Natural killer cell (primary cell): ENCODE data around the gene MMP11. TPM values are rescaled to one million over a fixed set of nuclear protein-coding genes. Genes with fewer than 3 reads are reported as not detected.

Source experiments
- ATAC-seq, 3 donors: fragments of 150-1000 bp in 2 of 3; fragments of 200-7000 bp in 1 of 3; cut with Tn5 transposase; 1 replicate in 1 of 3; 2 replicates in 2 of 3; pipeline ENCODE4 v1.10.0; 2021; ENCODE audit warnings: mild to moderate bottlenecking in 2 of 3, moderate library complexity in 2 of 3
- DNase-seq, 2 donors: peaks; one replicate each; pipeline versions ENCODE4 v3.0.0 to v3.0.0-alpha.2; 2013 to 2021; ENCODE audit warnings: mixed read lengths in 1 of 2
- H3K27ac ChIP-seq: one replicate; pipeline ENCODE4 v1.5.1; 2013; ENCODE audit warnings: mild to moderate bottlenecking, low read length
- H3K27me3 ChIP-seq: one replicate; pipeline ENCODE4 v1.6.1; 2013; ENCODE audit warnings: low read length; ENCODE audit not compliant: control insufficient read depth, insufficient read depth
- H3K36me3 ChIP-seq: one replicate; pipeline ENCODE4 v1.6.1; 2013; ENCODE audit warnings: low read length; ENCODE audit not compliant: control insufficient read depth, insufficient read depth
- H3K4me1 ChIP-seq: one replicate; pipeline ENCODE4 v1.6.1; 2013; ENCODE audit warnings: low read length; ENCODE audit not compliant: control insufficient read depth, insufficient read depth
- H3K4me3 ChIP-seq: one replicate; pipeline ENCODE4 v1.5.1; 2013; ENCODE audit warnings: low read length
- H3K9me3 ChIP-seq: one replicate; pipeline ENCODE4 v1.6.1; 2013; ENCODE audit warnings: low read length; ENCODE audit not compliant: control insufficient read depth, insufficient read depth
- H3K27ac Mint-ChIP-seq, 2 donors: one replicate each; pipeline ENCODE4 v1.8.0; 2022; ENCODE audit warnings: mild to moderate bottlenecking in 2 of 2, mixed read lengths in 2 of 2, moderate library complexity in 1 of 2
- H3K27me3 Mint-ChIP-seq, 2 donors: one replicate each; pipeline ENCODE4 v1.8.0; 2022; ENCODE audit warnings: low read depth in 2 of 2, mixed read lengths in 2 of 2
- H3K36me3 Mint-ChIP-seq: one replicate; pipeline ENCODE4 v1.8.0; 2022; ENCODE audit warnings: mixed read lengths
- H3K4me1 Mint-ChIP-seq, 2 donors: one replicate each; pipeline ENCODE4 v1.8.0; 2022; ENCODE audit warnings: mixed read lengths in 2 of 2
- H3K4me3 Mint-ChIP-seq: one replicate; pipeline ENCODE4 v1.8.0; 2022; ENCODE audit warnings: mild to moderate bottlenecking, moderate library complexity, mixed read lengths
- H3K9me3 Mint-ChIP-seq, 2 donors: one replicate each; pipeline ENCODE4 v1.8.0; 2022; ENCODE audit warnings: mixed read lengths in 2 of 2
- CTCF ChIP-seq: fragments of 200-600 bp; IDR thresholded peaks from one replicate; pipeline ENCODE4 v1.8.0; 2022; ENCODE audit warnings: antibody characterized with exemption
- WGBS: methylation state at CpG from one replicate; pipeline ENCODE4 v1.1.7; 2013; ENCODE audit warnings: missing lambda C conversion rate; ENCODE audit not compliant: insufficient coverage; 5-methylcytosine and 5-hydroxymethylcytosine counted together
- intact Hi-C: fragments of 100-400 bp; cut with micrococcal nuclease; formaldehyde crosslinking; loops from one replicate; pipeline ENCODE4 v1.14.2; 2022
- total RNA-seq, 4 donors: library from RNA; stranded (reverse); fragments of 120-200 nt in 1 of 4; gene quantifications; one replicate each; pipeline versions ENCODE4 v1.2.3 to v1.2.4, GENCODE V29; 2013 to 2022

MMP11 gene
- total RNA-seq, 3 donors from 2014 or later (not counting 1 experiment from before 2014, with no cell fraction given), result 0.71 to 1.7 (median 0.91) TPM

- no peak for TF ChIP-seq CTCF
- H3K36me3 Mint-ChIP-seq, result peaks cover 7% of the 10 kb centered on the region
- H3K4me1 Mint-ChIP-seq, result peaks cover 14 to 15% of the 10 kb centered on the region in 2 donors
- no peak overlapping the region for H3K4me3 Mint-ChIP-seq
- no peak overlapping the region for H3K27ac Mint-ChIP-seq
- DNase-seq (no peak), ATAC-seq (peak in 1 of 3 donors; percentile 15)
- Histone ChIP-seq H3K27me3 (no peaks in the 10 kb centered on the region), H3K4me3 (no peak overlapping the region), H3K4me1 (no peaks in the 10 kb centered on the region), H3K9me3 (no peaks in the 10 kb centered on the region), H3K36me3 (peaks cover 79% of the 10 kb centered on the region), H3K27ac (no peak overlapping the region)
- H3K27me3 Mint-ChIP-seq, result no peaks in the 10 kb centered on the region
- H3K9me3 Mint-ChIP-seq, result no peaks in the 10 kb centered on the region
- 94% methylated on average over 15 of the region's 15 CpGs for WGBS
- intact Hi-C loops, result no loop called here
Observed at GRCh38 chr22:23826510-23827350, 54.1 kb downstream of the MMP11 start.

GRCh38 chr22:23827351-23827995 is 54.8 kb downstream of the MMP11 start:
- Histone ChIP-seq H3K27ac (no peak overlapping the region), H3K4me1 (no peaks in the 10 kb centered on the region), H3K36me3 (peaks cover 78% of the 10 kb centered on the region), H3K4me3 (no peak overlapping the region), H3K27me3 (no peaks in the 10 kb centered on the region), H3K9me3 (no peaks in the 10 kb centered on the region)
- Mint-ChIP-seq H3K36me3 (peaks cover 7% of the 10 kb centered on the region), H3K27me3 (no peaks in the 10 kb centered on the region), H3K9me3 (no peaks in the 10 kb centered on the region), H3K27ac (no peak overlapping the region), H3K4me1 (peaks cover 13 to 14% of the 10 kb centered on the region in 2 donors), H3K4me3 (no peak overlapping the region)
- DNase-seq (no peak), ATAC-seq (no peak)
- intact Hi-C loops, result no loop called here
- 95% methylated on average over 11 of the region's 11 CpGs for WGBS
- TF ChIP-seq CTCF, result no peak

GRCh38 chr22:23828800-23829680 is 56.4 kb downstream of the MMP11 start:
- Histone ChIP-seq H3K36me3 (peaks cover 70% of the 10 kb centered on the region), H3K27ac (no peak overlapping the region), H3K27me3 (no peaks in the 10 kb centered on the region), H3K9me3 (no peaks in the 10 kb centered on the region), H3K4me1 (no peaks in the 10 kb centered on the region), H3K4me3 (no peak overlapping the region)
- H3K36me3 Mint-ChIP-seq, result peaks cover under 1% of the 10 kb centered on the region
- no peak overlapping the region for H3K4me3 Mint-ChIP-seq
- 95% methylated on average over 9 of the region's 10 CpGs for WGBS
- intact Hi-C loops, result no loop called here
- ATAC-seq (peak in 1 of 3 donors; percentile 10), DNase-seq (no peak)
- H3K27ac Mint-ChIP-seq, result peak overlapping the region in 1 of 2 donors; percentile 73
- H3K9me3 Mint-ChIP-seq, result no peaks in the 10 kb centered on the region
- no peak for TF ChIP-seq CTCF
- peaks cover 10 to 14% of the 10 kb centered on the region in 2 donors for H3K4me1 Mint-ChIP-seq
- H3K27me3 Mint-ChIP-seq, result no peaks in the 10 kb centered on the region
